ENCODE results near the gene KCNJ6. TPM values are rescaled to one million over a fixed set of nuclear protein-coding genes. Genes with fewer than 3 reads are reported as not detected.
"Not testable (repeated sequence)": the region's sequence is repeated elsewhere in the genome, so short reads cannot be mapped to it uniquely, and the experiment has no call there.

The KCNJ6 gene
- total RNA-seq, 1 experiment from 2014 or later: 1.2 TPM

- no peak overlapping the region for H3K27ac ChIP-seq (ENCODE audit: insufficient read length, low read depth, low read length)
- no peak overlapping the region for H2BK5ac ChIP-seq (ENCODE audit: insufficient read length, low read length)
- peak overlapping the region; percentile 36 for H3K4me2 ChIP-seq (ENCODE audit: insufficient read depth, insufficient read length, low read length)
- H2BK15ac ChIP-seq (ENCODE audit: low read depth, low read length): no peak overlapping the region
- Mint-ChIP-seq H3K4me3 (no peak overlapping the region), H3K27ac (no peak overlapping the region; a peak in 1 of 7 replicates), H3K4me1 (peaks cover 30 to 31% of the 10 kb centered on the region in 2 experiments), H3K36me3 (ENCODE audit: insufficient read depth in 1 of 3, low read depth in 3 of 3) (peaks cover 0 to 4% (median 1%) of the 10 kb centered on the region in 3 experiments; a peak in 1 of 7 replicates), H3K9me3 (peaks cover 0 to 2% of the 10 kb centered on the region in 2 experiments; a peak in 2 of 5 replicates), H3K27me3 (ENCODE audit: low read depth) (peaks cover 6% of the 10 kb centered on the region; the same call in 1 of the 2 replicates)
- peaks cover 11% of the 10 kb centered on the region for H3K4me1 ChIP-seq (ENCODE audit: insufficient read depth, low read length)
- no peaks in the 10 kb centered on the region for H3K79me1 ChIP-seq (ENCODE audit: insufficient read depth, low read depth, low read length, poor library complexity, severe bottlenecking)
- no peaks in the 10 kb centered on the region for H3K27me3 ChIP-seq (ENCODE audit: insufficient read depth, low read length)
- no peak overlapping the region for H3T11ph ChIP-seq (ENCODE audit: low read length)
- no peak for DNase-seq
- no peak overlapping the region for H2BK12ac ChIP-seq (ENCODE audit: insufficient read length, low read depth, low read length)
- no peak overlapping the region for H3K56ac ChIP-seq (ENCODE audit: insufficient read length, low read depth, low read length)
- no peak overlapping the region for H3K23ac ChIP-seq (ENCODE audit: insufficient read length, low read depth, low read length)
- H3K4ac ChIP-seq (ENCODE audit: low read depth, low read length): no peak overlapping the region
- H3K18ac ChIP-seq (ENCODE audit: insufficient read length, low read depth, low read length): no peak overlapping the region
- H2AK5ac ChIP-seq (ENCODE audit: insufficient read length, low read length): no peak overlapping the region
- TF ChIP-seq CTCF (conservative IDR thresholded peaks at IDR 0.05): no peak
- no peak overlapping the region for H4K5ac ChIP-seq (ENCODE audit: insufficient read length, low read depth, low read length)
- no peak overlapping the region for H2BK20ac ChIP-seq (ENCODE audit: low read depth, low read length, poor library complexity, severe bottlenecking)
- no peaks in the 10 kb centered on the region for H4K20me1 ChIP-seq (ENCODE audit: control insufficient read depth, insufficient read depth, insufficient read length)
- H3K9me3 ChIP-seq (ENCODE audit: control insufficient read depth, low read depth, low read length): no peaks in the 10 kb centered on the region
- H3K23me2 ChIP-seq (ENCODE audit: insufficient read length, low read depth, low read length, poor library complexity, severe bottlenecking): peaks cover 5% of the 10 kb centered on the region
- no peak overlapping the region for H2AFZ ChIP-seq (ENCODE audit: low read length)
- no peaks in the 10 kb centered on the region for H3K79me2 ChIP-seq (ENCODE audit: insufficient read depth, low read length)
- H4K8ac ChIP-seq (replicated peaks; ENCODE audit: insufficient read length, low read depth, low read length): no peak overlapping the region
- no peak overlapping the region for H3K14ac ChIP-seq (ENCODE audit: insufficient read depth, low read length)
- H2BK120ac ChIP-seq (ENCODE audit: low read depth, low read length, poor library complexity, severe bottlenecking): no peak overlapping the region
- H3K9ac ChIP-seq (ENCODE audit: extremely low read depth, insufficient read length, low read length): no peak overlapping the region
- no CpG with 5 or more reads among the region's 3 CpGs for WGBS (ENCODE audit: extremely low coverage, insufficient read length, low lambda C conversion rate)
- no peak overlapping the region for H4K91ac ChIP-seq (ENCODE audit: insufficient read length, low read depth, low read length)
These were observed 4.8 kb upstream of the KCNJ6 start for GRCh38 chr21:37921091-37921490.

GRCh38 chr21:37920302-37920701 lies 4.0 kb upstream of the KCNJ6 start:
- Mint-ChIP-seq H3K4me1 (peaks cover 35 to 37% of the 10 kb centered on the region in 2 experiments), H3K27ac (peak overlapping the region in 1 of 3 experiments; percentile 26; a peak in 1 of 7 replicates), H3K27me3 (ENCODE audit: low read depth) (peaks cover 13% of the 10 kb centered on the region)
- not testable (repeated sequence) for H2BK5ac ChIP-seq (ENCODE audit: insufficient read length, low read length); H3K27me3 ChIP-seq (ENCODE audit: insufficient read depth, low read length); H4K91ac ChIP-seq (ENCODE audit: insufficient read length, low read depth, low read length); DNase-seq; H4K5ac ChIP-seq (ENCODE audit: insufficient read length, low read depth, low read length); H3K79me1 ChIP-seq (ENCODE audit: insufficient read depth, low read depth, low read length, poor library complexity, severe bottlenecking); H3K56ac ChIP-seq (ENCODE audit: insufficient read length, low read depth, low read length); H2BK20ac ChIP-seq (ENCODE audit: low read depth, low read length, poor library complexity, severe bottlenecking); H3K18ac ChIP-seq (ENCODE audit: insufficient read length, low read depth, low read length); H3K79me2 ChIP-seq (ENCODE audit: insufficient read depth, low read length); H4K8ac ChIP-seq (replicated peaks; ENCODE audit: insufficient read length, low read depth, low read length); H3K9ac ChIP-seq (ENCODE audit: extremely low read depth, insufficient read length, low read length); H2AK5ac ChIP-seq (ENCODE audit: insufficient read length, low read length); H3K4me2 ChIP-seq (ENCODE audit: insufficient read depth, insufficient read length, low read length); H2BK12ac ChIP-seq (ENCODE audit: insufficient read length, low read depth, low read length); H2BK120ac ChIP-seq (ENCODE audit: low read depth, low read length, poor library complexity, severe bottlenecking); H3K23ac ChIP-seq (ENCODE audit: insufficient read length, low read depth, low read length); H3K9me3 ChIP-seq (ENCODE audit: control insufficient read depth, low read depth, low read length); H3K27ac ChIP-seq (ENCODE audit: insufficient read length, low read depth, low read length); H3K14ac ChIP-seq (ENCODE audit: insufficient read depth, low read length); H2AFZ ChIP-seq (ENCODE audit: low read length); H3K4ac ChIP-seq (ENCODE audit: low read depth, low read length); H3T11ph ChIP-seq (ENCODE audit: low read length); H3K36me3 Mint-ChIP-seq (ENCODE audit: insufficient read depth in 1 of 3, low read depth in 3 of 3); H4K20me1 ChIP-seq (ENCODE audit: control insufficient read depth, insufficient read depth, insufficient read length); H3K4me3 Mint-ChIP-seq; H3K9me3 Mint-ChIP-seq
- Histone ChIP-seq H2BK15ac (ENCODE audit: low read depth, low read length) (peak overlapping the region; percentile 62; the same call in 1 of the 2 replicates), H3K4me1 (ENCODE audit: insufficient read depth, low read length) (peaks cover 11% of the 10 kb centered on the region), H3K23me2 (ENCODE audit: insufficient read length, low read depth, low read length, poor library complexity, severe bottlenecking) (peaks cover 13% of the 10 kb centered on the region)
- WGBS (ENCODE audit: extremely low coverage, insufficient read length, low lambda C conversion rate): no CpG with 5 or more reads among the region's 8 CpGs

Data from H9 (cell line).